Activated CD4-positive, alpha-beta T cell treated with anti-CD3 and anti-CD28 coated beads, Interleukin-2, amount 10 ng/mL, durations not matched to agents 24 days and 14 days (primary cell): Measurements from ENCODE around the gene TMEM219. TPM values are rescaled to one million over a fixed set of nuclear protein-coding genes. Genes with fewer than 3 reads are reported as not detected.
"Not testable (repeated sequence)": the region's sequence is repeated elsewhere in the genome, so short reads cannot be mapped to it uniquely, and the experiment has no call there.

ENCODE experiments used
- DNase-seq: peaks from one replicate; pipeline ENCODE4 v3.0.0; 2022
- H3K27ac Mint-ChIP-seq: one replicate; pipeline ENCODE4 v1.8.0; 2022; ENCODE audit warnings: mild to moderate bottlenecking, mixed read lengths
- H3K27me3 Mint-ChIP-seq: one replicate; pipeline ENCODE4 v1.8.0; 2022; ENCODE audit warnings: mixed read lengths
- H3K36me3 Mint-ChIP-seq: one replicate; pipeline ENCODE4 v1.8.0; 2022; ENCODE audit warnings: low read depth, mild to moderate bottlenecking, mixed read lengths
- H3K4me1 Mint-ChIP-seq: one replicate; pipeline ENCODE4 v1.8.0; 2021; ENCODE audit warnings: mixed read lengths
- H3K4me3 Mint-ChIP-seq: one replicate; pipeline ENCODE4 v1.8.0; 2022; ENCODE audit warnings: mild to moderate bottlenecking, moderate library complexity, mixed read lengths
- H3K9me3 Mint-ChIP-seq: one replicate; pipeline ENCODE4 v1.8.0; 2021; ENCODE audit warnings: mixed read lengths
- intact Hi-C: fragments of 100-400 bp; cut with micrococcal nuclease; formaldehyde crosslinking; loops from one replicate; pipeline ENCODE4 v1.15.1; 2023
- total RNA-seq: library from RNA; stranded (reverse); gene quantifications from 2 replicates; pipeline ENCODE4 v1.2.3, GENCODE V29; 2022

The TMEM219 gene
- total RNA-seq, 1 donor from 2014 or later, result 41.7 TPM

DNA sequence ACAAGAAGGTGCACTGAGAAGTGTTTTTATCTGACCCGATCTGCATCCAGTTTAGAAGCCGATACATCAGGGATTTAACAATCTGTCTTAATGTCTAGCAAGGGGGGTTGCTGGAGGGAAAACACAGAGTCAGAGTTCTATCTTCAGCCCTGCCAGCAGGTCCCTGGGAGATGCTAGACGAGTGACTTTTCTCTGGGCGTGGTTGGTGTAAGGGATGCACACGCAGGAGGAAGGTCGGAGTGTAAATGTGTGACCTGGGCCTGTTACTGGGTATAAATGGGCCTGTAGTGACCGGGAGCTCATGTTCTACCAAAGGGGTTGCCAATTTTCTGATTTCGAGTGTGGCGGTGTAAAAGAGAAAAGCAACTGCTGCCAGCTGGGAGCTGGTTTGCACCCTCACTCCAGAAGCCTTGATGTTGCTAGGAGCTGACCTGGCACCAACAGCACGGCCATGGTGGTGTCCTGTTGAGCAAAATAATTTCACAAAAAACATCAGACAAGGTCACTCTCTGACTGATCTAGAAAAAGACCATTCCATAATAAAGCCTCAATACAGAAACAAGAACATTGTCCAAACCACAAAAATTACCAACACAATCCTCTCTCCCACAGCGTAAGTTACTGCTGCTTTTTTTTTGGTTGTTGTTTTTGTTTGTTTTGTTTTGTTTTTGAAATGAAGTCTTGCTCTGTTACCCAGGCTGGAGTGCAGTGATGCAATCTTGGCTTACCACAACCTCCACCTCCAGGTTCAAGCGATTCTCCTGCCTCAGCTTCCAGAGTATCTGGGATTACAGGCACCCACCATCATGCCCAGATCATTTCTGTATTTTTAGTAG is 34.6 kb upstream of the TMEM219 start:
- Mint-ChIP-seq H3K27ac (peak overlapping the region; percentile 95), H3K9me3 (no peaks in the 10 kb centered on the region), H3K27me3 (peaks cover 2% of the 10 kb centered on the region), H3K4me1 (peaks cover 33% of the 10 kb centered on the region), H3K4me3 (peak overlapping the region; percentile 91), H3K36me3 (peaks cover 18% of the 10 kb centered on the region)
- DNase-seq, result no peak
- intact Hi-C loops, result loop anchor here (10.0 kb wide), 1 partner anchor 122 kb away; the partner anchor contains the start of gene MAZ

DNA sequence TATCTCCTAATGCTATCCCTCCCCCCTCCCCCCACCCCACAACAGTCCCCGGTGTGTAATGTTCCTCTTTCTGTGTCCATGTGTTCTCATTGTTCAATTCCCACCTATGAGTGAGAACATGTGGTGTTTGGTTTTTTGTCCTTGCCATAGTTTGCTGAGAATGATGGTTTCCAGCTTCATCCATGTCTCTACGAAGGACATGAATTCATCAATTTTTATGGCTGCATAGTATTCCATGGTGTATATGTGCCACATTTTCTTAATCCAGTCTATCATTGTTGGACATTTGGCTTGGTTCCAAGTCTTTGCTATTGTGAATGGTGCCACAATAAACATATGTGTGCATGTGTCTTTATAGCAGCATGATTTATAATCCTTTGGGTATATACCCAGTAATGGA is 30.1 kb upstream of the TMEM219 start:
- H3K4me1 Mint-ChIP-seq, result not testable (repeated sequence)

DNA sequence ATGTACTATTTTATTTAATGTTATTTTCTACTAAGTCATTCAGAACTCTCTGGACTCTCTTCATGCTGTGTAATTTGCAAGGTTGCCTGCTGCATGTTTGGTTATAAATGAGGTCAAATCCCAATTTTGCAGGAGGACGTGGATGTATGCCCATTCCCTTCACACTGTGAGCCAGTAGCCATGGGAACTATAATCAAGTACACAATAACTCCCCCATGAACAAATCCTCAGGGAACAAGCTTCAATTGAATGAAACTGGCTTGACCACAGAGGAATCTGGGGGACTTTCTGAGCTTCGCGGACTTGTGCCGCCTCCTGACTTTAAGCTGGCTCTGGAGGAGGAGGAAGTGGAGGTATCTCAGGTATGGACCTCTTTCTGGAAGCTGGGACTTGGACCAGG is 21.2 kb upstream of the TMEM219 start:
- Mint-ChIP-seq H3K9me3 (no peaks in the 10 kb centered on the region), H3K27ac (no peak overlapping the region), H3K4me1 (peaks cover 5% of the 10 kb centered on the region), H3K27me3 (peaks cover 21% of the 10 kb centered on the region), H3K36me3 (no peaks in the 10 kb centered on the region), H3K4me3 (no peak overlapping the region)
- intact Hi-C loops, result no loop called here
- DNase-seq, result no peak

More for the DNA sequence above, 30.1 kb upstream of the TMEM219 start:
- H3K4me3 Mint-ChIP-seq, H3K36me3 Mint-ChIP-seq, H3K27ac Mint-ChIP-seq, H3K9me3 Mint-ChIP-seq, intact Hi-C loops, DNase-seq: not testable (repeated sequence)
- peaks cover 19% of the 10 kb centered on the region for H3K27me3 Mint-ChIP-seq

DNA sequence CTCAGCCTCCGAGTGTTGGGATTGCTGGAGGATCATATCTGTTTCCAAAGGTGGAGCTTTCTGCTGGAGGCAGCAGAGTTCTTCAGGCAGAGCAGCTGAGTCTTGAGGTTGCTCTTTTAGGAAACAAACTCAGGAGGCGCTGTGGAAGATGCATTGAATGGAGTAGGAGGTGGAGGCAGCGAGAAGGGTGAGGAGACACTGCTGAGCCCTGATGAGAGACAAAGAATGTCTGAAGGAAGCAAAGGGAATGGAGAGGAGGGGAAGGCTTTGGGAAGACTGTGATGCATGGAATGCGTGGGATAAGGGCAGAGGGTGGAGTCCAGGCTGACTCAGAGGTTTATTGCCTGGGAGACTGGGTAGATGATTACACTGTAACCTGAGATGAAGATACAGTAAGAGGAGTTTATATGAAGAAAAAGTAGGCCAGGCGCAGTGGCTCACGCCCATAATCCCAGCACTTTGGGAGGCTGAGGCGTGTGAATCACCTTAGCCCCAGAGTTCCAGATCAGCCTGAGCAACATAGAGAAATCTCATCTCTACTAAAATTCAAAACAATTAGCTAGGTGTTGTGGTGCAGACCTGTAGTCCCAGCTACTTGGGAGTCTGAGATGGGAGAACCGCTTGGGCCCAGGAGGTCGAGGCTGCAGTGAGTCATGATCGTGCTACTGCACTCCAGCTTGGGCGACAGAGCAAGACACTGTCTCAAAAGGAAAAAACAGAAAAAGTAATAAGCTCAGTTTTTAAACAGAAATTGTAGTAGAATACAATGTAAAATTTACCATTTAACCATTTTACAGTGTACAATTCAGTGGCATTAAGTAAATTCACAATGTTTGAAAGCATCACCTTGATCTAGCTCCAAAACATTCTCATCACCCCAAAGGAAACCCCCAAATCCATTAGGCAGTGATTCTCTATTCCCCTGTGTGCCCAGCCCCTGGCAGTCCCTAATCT is 17.8 kb upstream of the TMEM219 start:
- peaks cover 5% of the 10 kb centered on the region for H3K4me1 Mint-ChIP-seq
- peaks cover 15% of the 10 kb centered on the region for H3K27me3 Mint-ChIP-seq
- intact Hi-C loops, result no loop called here
- H3K4me3 Mint-ChIP-seq, result no peak overlapping the region
- no peaks in the 10 kb centered on the region for H3K9me3 Mint-ChIP-seq
- no peak for DNase-seq
- H3K27ac Mint-ChIP-seq, result no peak overlapping the region
- H3K36me3 Mint-ChIP-seq, result no peaks in the 10 kb centered on the region

DNA sequence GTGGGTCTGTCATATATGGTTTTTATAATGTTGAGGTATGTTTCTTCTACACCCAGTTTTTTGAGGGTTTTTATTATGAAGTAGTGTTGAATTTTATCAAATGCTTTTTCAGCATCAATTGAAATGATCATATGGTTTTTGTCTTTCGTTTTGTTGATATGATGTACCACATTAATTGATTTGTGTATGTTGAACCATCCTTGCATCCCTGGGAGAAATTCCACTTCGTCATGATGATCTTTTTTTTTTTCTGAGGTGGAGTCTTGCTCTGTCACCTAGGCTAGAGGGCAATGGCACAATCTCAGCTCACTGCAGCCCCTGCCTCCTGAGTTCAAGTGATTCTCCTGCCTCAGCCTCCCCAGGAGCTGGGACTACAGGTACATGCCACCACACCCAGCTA is 14.0 kb upstream of the TMEM219 start:
- intact Hi-C loops, result no loop called here
- peaks cover 3% of the 10 kb centered on the region for H3K9me3 Mint-ChIP-seq
- no peak overlapping the region for H3K4me3 Mint-ChIP-seq

DNA sequence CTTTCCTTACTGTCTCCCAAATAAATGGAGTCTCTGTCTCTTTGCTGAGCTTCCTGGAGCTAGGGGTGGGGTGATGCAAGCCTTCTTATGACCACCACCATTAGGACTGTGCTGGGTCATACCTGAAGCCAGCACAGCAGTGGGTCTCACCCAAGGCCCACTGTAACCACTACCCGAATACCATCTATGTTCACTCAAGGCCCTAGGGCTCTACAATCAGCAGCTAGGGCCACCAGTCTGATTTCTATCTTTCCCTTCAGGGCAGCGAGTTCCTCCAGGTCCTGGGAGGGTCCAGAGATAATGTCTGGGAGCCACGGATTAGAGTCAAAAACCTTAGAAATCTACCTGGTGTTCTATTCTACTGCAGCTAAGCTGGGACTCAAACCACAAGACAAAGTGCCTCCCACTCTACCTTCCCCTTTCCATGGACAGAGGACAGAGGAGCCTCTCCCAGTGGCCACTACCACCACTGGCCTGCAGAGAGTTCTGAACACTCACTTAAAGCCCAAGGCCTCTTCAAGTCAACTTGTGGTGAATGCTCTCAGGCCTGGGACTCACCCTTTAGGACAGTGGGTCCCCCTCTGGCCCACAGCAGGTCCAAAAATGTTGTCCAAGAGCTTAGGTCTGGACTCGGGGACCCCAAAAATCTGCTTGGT is 10.9 kb upstream of the TMEM219 start:
- intact Hi-C loops, result no loop called here
- Mint-ChIP-seq H3K36me3 (no peaks in the 10 kb centered on the region), H3K4me3 (no peak overlapping the region), H3K27me3 (peaks cover 5% of the 10 kb centered on the region), H3K4me1 (no peaks in the 10 kb centered on the region), H3K27ac (no peak overlapping the region), H3K9me3 (peaks cover 3% of the 10 kb centered on the region)
- no peak for DNase-seq

More for the DNA sequence above, 14.0 kb upstream of the TMEM219 start:
- Mint-ChIP-seq H3K27ac (no peak overlapping the region), H3K27me3 (peaks cover 6% of the 10 kb centered on the region), H3K4me1 (peaks cover 4% of the 10 kb centered on the region), H3K36me3 (no peaks in the 10 kb centered on the region)
- no peak for DNase-seq

DNA sequence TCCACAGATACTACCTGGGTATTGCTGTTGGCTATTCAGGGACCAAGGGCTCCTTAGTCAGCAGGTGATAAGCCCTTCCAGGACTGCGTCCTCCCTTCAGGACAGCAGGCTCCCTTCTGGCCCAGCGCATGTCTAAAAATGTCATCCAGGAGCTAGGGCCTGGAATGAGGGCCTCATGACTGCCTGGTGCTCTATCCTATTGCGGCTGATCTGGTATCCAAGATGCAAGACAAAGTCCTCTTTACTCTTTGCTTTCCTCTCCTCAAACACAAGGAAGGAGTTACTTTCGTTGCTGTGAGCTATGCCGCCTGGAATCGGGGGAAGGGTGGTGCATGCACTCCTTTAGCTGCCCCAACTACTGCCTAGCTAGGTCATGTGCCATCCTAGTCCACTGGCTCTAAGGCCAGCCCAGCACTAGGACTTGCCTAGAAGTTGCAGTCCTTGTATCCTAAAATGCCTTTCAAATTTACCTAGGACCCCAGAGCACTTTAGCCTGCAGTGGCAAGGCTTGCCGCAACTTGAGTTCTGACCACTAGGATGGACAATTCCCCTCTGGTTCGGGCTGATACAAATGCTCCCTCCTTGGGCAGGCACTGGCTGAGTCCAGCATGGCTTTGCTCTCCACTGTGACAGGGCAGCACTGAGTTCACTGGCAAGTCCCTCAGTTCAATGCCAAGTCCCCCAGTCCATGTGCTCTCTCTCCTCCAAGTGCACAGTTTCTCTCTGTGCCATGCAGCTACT is 10.1 kb upstream of the TMEM219 start:
- Mint-ChIP-seq H3K27ac (no peak overlapping the region), H3K27me3 (peaks cover 5% of the 10 kb centered on the region), H3K36me3 (no peaks in the 10 kb centered on the region), H3K4me3 (no peak overlapping the region), H3K9me3 (peaks cover 3% of the 10 kb centered on the region), H3K4me1 (no peaks in the 10 kb centered on the region)
- no peak for DNase-seq
- intact Hi-C loops, result no loop called here

DNA sequence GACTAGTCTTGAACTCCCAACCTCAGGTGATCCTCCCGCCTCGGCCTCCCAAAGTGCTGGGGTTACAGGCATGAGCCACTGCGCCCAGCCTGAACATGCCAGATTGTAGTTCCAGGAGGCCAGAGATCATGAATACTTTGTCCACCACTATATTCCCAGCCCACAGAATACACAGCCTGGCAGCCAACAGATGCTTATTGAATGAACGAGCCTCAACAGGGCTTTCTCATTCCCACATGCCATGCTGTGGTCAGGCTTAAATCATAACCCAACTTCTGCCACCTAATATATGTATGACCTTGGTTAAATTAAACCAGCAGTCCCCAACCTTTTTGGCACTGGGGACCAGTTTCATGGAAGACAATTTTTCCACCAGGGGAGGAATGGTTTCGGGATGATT is 3.1 kb upstream of the TMEM219 start:
- intact Hi-C loops, result no loop called here
- DNase-seq, result no peak
- no peak overlapping the region for H3K27ac Mint-ChIP-seq
- H3K4me3 Mint-ChIP-seq, result no peak overlapping the region
- peaks cover 14% of the 10 kb centered on the region for H3K4me1 Mint-ChIP-seq
- H3K27me3 Mint-ChIP-seq, result peaks cover 5% of the 10 kb centered on the region
- H3K36me3 Mint-ChIP-seq, result peaks cover 2% of the 10 kb centered on the region
- H3K9me3 Mint-ChIP-seq, result no peaks in the 10 kb centered on the region

DNA sequence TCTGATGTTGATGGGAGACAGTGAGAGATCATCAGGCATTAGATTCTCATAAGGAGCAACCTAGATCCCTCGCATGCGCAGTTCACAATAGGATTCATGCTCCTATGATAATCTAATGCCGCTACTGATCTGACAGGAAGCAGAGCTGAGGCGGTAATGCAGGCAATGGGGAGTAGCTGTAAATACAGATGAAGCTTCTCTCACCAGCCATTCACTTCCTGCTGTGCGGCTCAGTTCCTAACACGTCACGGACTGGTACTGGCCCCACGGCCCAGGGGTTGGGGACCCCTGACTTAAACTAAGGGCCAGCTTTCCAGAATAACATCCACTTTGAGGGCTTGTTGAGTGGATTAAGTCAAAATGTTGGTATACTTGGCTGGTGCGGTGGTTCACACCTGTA is 2.6 kb upstream of the TMEM219 start:
- intact Hi-C loops, result no loop called here
- H3K4me3 Mint-ChIP-seq, result no peak overlapping the region
- peaks cover 14% of the 10 kb centered on the region for H3K4me1 Mint-ChIP-seq
- no peaks in the 10 kb centered on the region for H3K9me3 Mint-ChIP-seq
- H3K27ac Mint-ChIP-seq, result no peak overlapping the region
- H3K36me3 Mint-ChIP-seq, result peaks cover 2% of the 10 kb centered on the region
- peaks cover 3% of the 10 kb centered on the region for H3K27me3 Mint-ChIP-seq
- DNase-seq, result no peak

DNA sequence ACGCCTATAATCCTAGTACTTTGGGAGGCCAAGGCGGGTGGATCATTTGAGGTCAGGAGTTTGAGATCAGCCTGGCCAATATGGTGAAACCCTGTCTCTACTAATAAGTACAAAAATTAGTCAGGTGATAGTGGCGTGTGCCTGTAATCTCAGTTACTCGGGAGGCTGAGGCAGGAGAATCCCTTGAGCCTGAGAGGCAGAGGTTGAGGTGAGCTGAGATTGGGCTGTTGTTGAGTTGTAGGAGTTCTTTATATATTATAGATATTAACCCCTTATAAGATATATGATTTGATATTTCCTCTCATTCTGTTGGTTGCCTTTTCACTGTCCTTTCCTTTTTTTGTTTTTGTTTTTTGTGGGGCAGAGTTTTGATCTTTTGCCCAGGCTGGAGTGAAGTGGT is 2.1 kb upstream of the TMEM219 start:
- H3K27me3 Mint-ChIP-seq, DNase-seq, H3K27ac Mint-ChIP-seq, H3K9me3 Mint-ChIP-seq, H3K4me3 Mint-ChIP-seq, H3K36me3 Mint-ChIP-seq, intact Hi-C loops: not testable (repeated sequence)
- H3K4me1 Mint-ChIP-seq, result peaks cover 14% of the 10 kb centered on the region

DNA sequence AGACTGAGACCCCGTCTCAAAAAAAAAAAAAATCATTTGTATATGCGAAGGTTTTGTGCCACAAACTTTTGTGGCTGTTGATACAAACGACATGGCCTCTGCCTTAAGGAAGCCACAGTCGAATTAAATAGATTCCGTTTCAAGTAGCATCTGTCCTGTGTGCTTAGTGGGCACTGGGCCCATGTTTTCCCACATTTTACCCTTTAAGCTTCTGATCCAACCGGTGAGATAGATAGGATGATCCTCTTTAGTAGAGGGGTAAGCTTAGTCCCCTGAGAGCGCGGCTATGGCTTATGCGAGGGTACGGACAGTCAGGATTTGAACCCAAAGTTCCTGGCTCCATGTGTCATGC is 776 bp upstream of the TMEM219 start:
- Mint-ChIP-seq H3K27ac (peak overlapping the region; percentile 83), H3K27me3 (no peaks in the 10 kb centered on the region), H3K9me3 (no peaks in the 10 kb centered on the region), H3K4me1 (peaks cover 15% of the 10 kb centered on the region), H3K36me3 (peaks cover 9% of the 10 kb centered on the region), H3K4me3 (peak overlapping the region; percentile 92)
- DNase-seq, result no peak
- intact Hi-C loops, result loop anchor here (1.0 kb wide), 1 partner anchor 36 kb away; no protein-coding TSS in a partner anchor

DNA sequence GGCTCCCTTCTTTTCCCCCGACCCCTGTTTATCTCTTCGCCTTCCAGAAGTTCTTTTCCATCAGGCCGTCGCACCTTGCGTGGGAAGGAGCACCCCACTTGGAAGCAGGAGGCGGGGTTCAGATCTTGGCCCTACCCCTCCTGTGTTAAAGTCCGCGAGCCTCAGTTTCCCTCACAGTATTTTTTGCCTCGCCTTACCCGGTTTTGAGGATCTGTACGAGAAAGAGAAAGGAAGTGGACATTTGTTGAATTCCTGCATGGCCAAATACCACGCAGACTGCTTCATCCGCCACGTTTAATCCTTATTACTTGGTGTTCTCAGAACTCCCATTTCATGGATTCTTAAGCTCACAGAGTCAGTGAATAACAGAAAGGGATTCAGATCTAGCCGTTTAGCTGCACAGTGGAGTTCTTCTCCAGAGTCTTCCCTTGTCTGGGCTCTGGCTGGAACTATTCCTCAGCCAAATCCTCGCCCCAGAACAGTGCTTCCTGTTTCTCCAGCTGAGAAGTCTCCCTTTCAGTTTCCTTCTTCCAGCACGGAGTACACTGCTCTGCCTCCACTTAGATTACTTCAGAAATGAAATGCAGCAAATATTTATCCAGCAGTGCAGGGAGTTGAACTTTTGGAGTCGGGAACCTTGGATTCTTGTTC is 590 bp downstream of the TMEM219 start:
- H3K9me3 Mint-ChIP-seq, result no peaks in the 10 kb centered on the region
- no peaks in the 10 kb centered on the region for H3K27me3 Mint-ChIP-seq
- peak overlapping the region; percentile 92 for H3K4me3 Mint-ChIP-seq
- DNase-seq, result no peak
- H3K27ac Mint-ChIP-seq, result peak overlapping the region; percentile 87
- intact Hi-C loops, result loop anchor here (1.0 kb wide), 2 partner anchors 11 to 34 kb away; partner anchors contain the start of genes INO80E and TAOK2
- H3K4me1 Mint-ChIP-seq, result peaks cover 15% of the 10 kb centered on the region
- H3K36me3 Mint-ChIP-seq, result peaks cover 10% of the 10 kb centered on the region
